ENCODE measurements around the gene KCNJ16.

DNA sequence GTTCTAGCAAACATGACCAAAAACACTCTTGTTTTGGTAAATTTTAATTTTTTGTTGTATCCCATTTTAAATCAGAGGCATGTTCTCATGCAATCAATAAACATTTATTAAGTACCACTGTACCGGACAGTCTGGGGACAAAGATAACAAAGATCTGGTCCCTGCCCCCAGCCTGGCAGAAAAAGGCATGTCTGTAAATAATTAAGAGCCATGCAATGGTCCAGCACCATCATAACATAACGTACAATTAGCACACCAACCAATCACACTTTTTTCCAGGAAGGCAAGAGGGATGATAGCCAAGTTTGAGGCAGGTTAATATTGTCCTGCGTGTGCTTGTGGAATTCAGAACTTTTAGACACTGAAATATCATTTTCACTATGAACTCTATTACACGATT, 3.5 kb downstream of the KCNJ16 start:
- TF ChIP-seq POLR2A (IDR thresholded peaks at IDR 0.05): no peak
- no peak for TF ChIP-seq EP300 (IDR thresholded peaks at IDR 0.05)
